ENCODE results near the gene TRIM69. TPM values are rescaled to one million over a fixed set of nuclear protein-coding genes. Genes with fewer than 3 reads are reported as not detected.

TRIM69 gene
- total RNA-seq, 1 experiment from 2014 or later = 16.7 TPM

- Histone ChIP-seq H3K36me3 (ENCODE audit: control insufficient read depth, insufficient read depth, low read length) (no peaks in the 10 kb centered on the region), H3K9me3 (ENCODE audit: control insufficient read depth, insufficient read depth, low read depth, low read length) (no peaks in the 10 kb centered on the region; the same call in 1 of the 2 replicates), H3K27me3 (ENCODE audit: control insufficient read depth, insufficient read depth, low read length) (0 out of 2 replicates have a peak, but pooled peaks cover 3% of the 10 kb centered on the region), H3K4me1 (ENCODE audit: control insufficient read depth, insufficient read depth, low read length) (no peaks in the 10 kb centered on the region), H3K27ac (ENCODE audit: low read length) (no peak overlapping the region), H3K4me3 (ENCODE audit: low read depth in 2 of 2, low read length in 2 of 2) (no peak overlapping the region)
- TF ChIP-seq SIN3A (IDR thresholded peaks at IDR 0.05; ENCODE audit: borderline replicate concordance, insufficient read depth, low read depth, low read length) (no peak), REST (IDR thresholded peaks at IDR 0.05; ENCODE audit: insufficient read depth in 1 of 2, low read depth in 2 of 2, low read length in 1 of 2) (no peak), CTCF (IDR thresholded peaks at IDR 0.05) (no peak), TCF7L2 (IDR thresholded peaks at IDR 0.05; ENCODE audit: low read depth, low read length) (no peak)
- ChIA-PET POLR2A (no interaction called here), CTCF (no interaction called here)
- 0 out of 2 replicates have a peak, but pooled peaks have one; percentile 21 for ATAC-seq
- intact Hi-C loops (cut with micrococcal nuclease; ENCODE audit: unreplicated experiment) (no loop called here), in situ Hi-C loops (cut with HindIII; ENCODE audit: low pct_unique_long_range_greater_than_20kb, low sequenced_read_pairs) (no loop called here)
- BruUV-seq (replicated peaks) = no TSS peak
- no peak for DNase-seq (ENCODE audit: low read depth, low spot score)
Observed at GRCh38 chr15:44692659-44693058, 43.7 kb upstream of the TRIM69 start.

GRCh38 chr15:44694416-44694815, 41.9 kb upstream of the TRIM69 start:
- ChIA-PET CTCF (no interaction called here), POLR2A (no interaction called here)
- Histone ChIP-seq H3K36me3 (ENCODE audit: control insufficient read depth, insufficient read depth, low read length) (no peaks in the 10 kb centered on the region), H3K9me3 (ENCODE audit: control insufficient read depth, insufficient read depth, low read depth, low read length) (no peaks in the 10 kb centered on the region), H3K4me1 (ENCODE audit: control insufficient read depth, insufficient read depth, low read length) (no peaks in the 10 kb centered on the region), H3K27ac (ENCODE audit: low read length) (no peak overlapping the region), H3K27me3 (ENCODE audit: control insufficient read depth, insufficient read depth, low read length) (peaks cover 3% of the 10 kb centered on the region; the same call in 1 of the 2 replicates), H3K4me3 (ENCODE audit: low read depth in 2 of 2, low read length in 2 of 2) (no peak overlapping the region)
- in situ Hi-C loops (cut with HindIII; ENCODE audit: low pct_unique_long_range_greater_than_20kb, low sequenced_read_pairs) = no loop called here
- BruUV-seq (replicated peaks) = no TSS peak
- DNase-seq (ENCODE audit: low read depth, low spot score) = no peak
- TF ChIP-seq REST (IDR thresholded peaks at IDR 0.05; ENCODE audit: insufficient read depth in 1 of 2, low read depth in 2 of 2, low read length in 1 of 2) = no peak
- TF ChIP-seq SIN3A (IDR thresholded peaks at IDR 0.05; ENCODE audit: borderline replicate concordance, insufficient read depth, low read depth, low read length) = no peak
- no peak for TF ChIP-seq POLR2AphosphoS5 (IDR thresholded peaks at IDR 0.05; ENCODE audit: low read depth, low read length)
- TF ChIP-seq CTCF (IDR thresholded peaks at IDR 0.05) = no peak
- no peak for TF ChIP-seq TCF7L2 (IDR thresholded peaks at IDR 0.05; ENCODE audit: low read depth, low read length)
- ATAC-seq = no peak
- intact Hi-C loops (cut with micrococcal nuclease; ENCODE audit: unreplicated experiment) = no loop called here
